HG02763 (cell line): ENCODE results near the gene C19orf81.

Experiments
- ATAC-seq: cut with Tn5 transposase; IDR thresholded peaks from one replicate; pipeline ENCODE4 v1.9.1; 2021; ENCODE audit warnings: mild to moderate bottlenecking, moderate library complexity; ENCODE audit not compliant: unreplicated experiment

C19orf81 gene

DNA sequence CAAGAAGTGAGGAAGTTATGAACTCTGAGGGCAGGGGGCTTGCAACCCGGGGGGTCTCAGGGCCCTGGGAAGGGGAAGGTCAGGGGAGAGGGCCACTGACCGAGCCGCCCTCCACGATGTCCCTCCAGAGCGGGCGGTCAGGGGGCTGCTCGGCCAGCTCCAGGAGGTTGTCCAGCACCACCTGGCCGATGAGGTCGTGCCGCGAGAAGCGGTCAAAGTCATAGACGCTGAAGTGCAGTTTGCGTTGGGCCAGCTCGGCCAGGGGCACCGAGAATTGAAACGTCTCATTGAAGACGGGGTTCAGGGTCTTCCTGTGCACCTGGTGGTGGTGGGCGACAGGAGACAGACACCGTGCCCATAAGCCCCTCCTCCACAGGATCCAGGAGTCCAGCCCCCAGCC is 20.1 kb upstream of the C19orf81 start:
- ATAC-seq, result no peak

- no peak for ATAC-seq
Observed at GRCh38 chr19:50629801-50630200, 19.4 kb upstream of the C19orf81 start.

GRCh38 chr19:50632151-50632835 is 17.0 kb upstream of the C19orf81 start:
- no peak for ATAC-seq

DNA sequence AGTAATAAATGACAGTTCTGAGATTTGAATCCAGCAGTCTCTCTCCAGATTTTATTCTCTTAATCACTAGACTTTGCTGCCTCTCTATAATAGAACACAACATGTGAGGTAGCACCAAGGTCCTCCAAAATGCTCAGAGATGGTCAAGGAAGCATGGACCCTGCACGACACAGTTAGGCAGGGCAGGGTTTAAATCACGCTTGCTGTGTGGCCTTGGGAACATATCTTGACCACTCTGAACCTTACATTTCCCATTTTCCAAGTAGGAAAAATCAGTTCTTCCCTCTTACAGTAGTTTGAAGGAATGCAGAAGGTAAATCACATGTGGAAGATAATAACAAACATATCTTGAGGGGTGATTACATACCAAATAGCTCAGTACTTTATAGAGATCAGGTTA is 15.9 kb upstream of the C19orf81 start:
- ATAC-seq, result no peak

GRCh38 chr19:50633973-50634372 is 15.3 kb upstream of the C19orf81 start:
- ATAC-seq, result no peak

DNA sequence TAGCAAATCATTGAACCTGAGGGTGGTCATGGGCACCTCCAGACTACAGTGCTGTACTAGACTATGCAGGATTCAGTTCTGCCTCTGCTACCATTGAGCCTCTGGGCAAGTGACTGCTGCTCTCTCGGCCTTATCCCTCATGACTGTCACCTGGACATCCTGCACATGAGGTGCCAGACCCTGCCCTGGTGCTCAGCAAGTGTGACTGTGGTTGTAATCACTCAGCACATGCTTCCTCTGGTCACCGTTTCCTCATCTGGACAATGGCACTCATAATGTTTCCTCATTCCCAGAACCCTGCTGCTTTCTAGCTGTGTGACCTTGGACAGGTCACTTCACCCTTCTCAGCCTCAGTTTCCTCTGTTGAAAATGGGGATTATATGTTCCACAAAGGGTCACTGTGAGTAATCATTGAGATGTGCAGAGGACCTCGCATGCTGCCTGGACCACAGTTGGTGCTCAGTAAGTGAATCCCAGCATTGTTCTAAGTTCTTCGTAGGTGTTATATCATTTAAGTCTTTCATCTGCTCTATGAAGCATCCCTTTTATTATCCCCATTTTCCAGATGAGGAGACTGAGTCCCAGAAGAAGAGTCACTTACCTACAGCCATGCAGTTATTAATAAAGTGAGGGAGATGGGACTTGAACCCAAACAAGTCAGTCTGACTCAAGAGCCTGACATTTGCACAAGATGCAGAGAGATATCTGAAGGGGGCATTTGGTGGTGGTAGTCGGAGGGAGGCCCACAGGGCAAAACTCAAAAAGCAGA is 12.7 kb upstream of the C19orf81 start:
- ATAC-seq, result no peak

DNA sequence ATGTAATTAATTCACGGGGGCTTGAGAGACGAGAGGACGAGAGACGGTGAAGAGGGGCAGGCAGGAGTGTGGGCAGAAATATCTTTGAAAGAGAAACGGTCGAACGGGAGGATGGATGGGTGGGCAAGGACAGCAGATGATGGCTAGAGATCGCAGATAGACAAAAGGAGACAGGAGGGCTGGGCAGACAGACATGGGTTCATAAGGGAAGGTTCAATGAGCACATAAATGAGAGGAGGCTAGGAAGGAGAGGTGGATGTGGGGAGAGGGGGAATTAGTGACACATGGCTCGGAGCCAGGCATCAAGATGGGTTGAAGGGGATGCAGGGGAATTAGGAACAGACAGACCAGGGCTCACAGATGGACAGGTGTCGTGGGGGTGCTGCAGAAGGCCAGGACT is 10.6 kb upstream of the C19orf81 start:
- no peak for ATAC-seq

DNA sequence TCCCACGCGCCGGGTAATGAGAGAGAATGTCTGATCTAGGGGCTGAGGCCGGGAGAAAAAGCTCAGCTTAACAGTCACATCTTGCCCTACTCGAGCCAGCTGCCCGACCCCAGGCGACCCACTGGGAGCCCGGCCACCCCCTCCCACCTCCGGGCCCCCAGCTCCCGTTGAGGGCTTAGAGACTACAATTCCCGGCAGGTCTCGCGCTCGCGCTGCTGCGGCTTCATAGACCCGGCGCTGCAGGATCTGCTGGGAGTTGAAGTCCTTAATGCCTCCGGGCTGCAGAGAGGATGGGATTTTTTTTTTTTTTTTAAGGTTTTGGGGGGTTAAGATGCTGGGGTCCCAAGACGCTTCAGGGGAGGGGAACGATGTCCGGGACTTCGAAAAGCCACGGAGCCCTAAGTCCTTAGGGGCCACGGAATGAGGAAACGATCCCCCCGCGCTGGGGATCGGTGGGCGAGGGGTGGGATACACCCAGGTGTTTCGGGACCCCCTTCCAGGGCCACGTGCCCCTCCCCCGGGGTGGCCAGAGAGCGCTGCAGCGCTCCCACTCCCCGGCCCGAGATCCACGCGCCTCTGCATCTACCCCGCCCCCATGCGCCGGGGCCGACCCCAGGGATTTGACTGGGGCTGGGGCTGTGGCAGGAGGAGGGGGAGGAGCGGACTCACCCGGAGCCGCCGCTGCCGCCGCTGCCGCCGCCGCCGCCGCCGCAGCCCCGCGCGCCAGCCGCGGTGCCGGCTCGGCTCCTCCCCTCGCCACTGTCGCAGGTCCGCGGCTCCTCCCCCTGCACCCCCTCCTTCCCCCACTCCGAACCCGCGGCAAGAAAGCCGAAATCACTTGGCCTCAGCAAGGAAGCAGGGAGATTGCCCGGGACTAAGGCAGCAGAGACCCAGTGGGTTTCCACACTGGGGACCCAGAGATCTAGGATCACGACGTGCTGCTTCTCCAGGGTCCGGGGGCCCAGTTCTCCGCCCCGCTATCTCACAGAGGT is 9.8 kb upstream of the C19orf81 start, which contains the start of gene SYT3:
Gene SYT3, minus strand, starts transcription at position 761 of the 992 bp plus-strand sequence. CDS start 2,470 bp downstream, outside the sequence.
- ATAC-seq, result no peak

GRCh38 chr19:50640368-50640767 is 8.9 kb upstream of the C19orf81 start:
- ATAC-seq, result no peak

- ATAC-seq, result no peak
Observed at GRCh38 chr19:50644315-50644915, 4.8 kb upstream of the C19orf81 start.

DNA sequence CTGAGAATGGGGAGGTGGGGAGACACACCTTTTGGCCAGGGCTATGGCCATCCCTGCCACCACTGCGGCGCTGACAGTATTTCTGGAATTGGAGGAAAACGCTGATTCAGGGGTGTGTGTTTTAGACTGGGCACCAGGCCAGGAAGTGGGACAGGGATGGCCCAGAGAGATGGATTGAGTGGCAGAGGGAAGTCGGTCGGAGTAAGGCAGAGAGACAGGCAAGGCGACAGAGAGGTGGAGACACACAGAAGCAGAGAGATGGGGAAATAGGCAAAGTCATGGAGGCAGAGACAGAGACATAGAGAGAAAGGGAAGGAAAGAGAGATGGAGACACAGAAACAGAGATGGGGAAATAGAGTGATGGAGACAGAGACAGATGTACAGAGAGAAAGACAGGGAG is 4.1 kb upstream of the C19orf81 start:
- no peak for ATAC-seq

- no peak for ATAC-seq
Observed at GRCh38 chr19:50646074-50646807, 3.0 kb upstream of the C19orf81 start.

GRCh38 chr19:50647879-50648615 is 1.2 kb upstream of the C19orf81 start:
- ATAC-seq, result no peak

GRCh38 chr19:50648659-50649058 is 586 bp upstream of the C19orf81 start:
- ATAC-seq, result no peak

DNA sequence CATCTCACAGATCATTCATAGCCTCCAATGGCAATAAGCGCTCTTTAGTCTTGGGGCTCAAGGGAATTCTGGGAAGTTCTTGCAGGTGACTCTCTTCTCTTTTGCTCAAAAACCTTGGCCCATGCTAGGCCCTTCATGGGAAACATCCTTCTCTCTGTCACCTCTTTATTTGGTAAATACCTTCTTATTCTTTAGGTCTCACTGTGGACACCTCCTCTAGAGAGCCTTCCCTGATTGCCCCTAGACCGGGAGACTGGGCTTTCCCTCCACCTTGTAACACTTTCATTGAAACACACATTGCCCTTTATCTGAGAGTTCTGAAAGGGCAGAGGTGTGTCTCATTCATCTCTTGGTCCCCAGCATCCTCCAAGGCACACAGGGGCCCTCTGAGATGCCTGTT is 1.9 kb downstream of the C19orf81 start:
- ATAC-seq, result no peak

DNA sequence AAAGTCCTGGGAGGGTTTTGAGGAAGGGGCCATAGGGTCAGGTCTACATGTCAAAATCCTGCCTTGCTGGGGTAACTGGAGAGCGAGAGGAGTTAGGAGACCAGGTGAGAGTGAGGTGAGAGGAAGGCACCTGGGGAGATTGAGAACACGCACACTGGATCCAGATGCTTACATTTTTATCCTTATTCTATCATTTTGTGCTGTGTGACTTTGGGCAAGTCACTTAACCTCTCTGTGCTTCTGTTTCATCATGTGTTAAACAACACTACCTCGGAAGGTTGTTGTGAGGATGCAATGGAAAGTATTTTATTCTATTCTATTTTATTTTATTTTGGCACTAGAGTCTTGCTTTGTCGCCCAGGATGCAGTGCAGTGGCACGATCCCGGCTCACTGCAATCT is 3.5 kb downstream of the C19orf81 start:
- ATAC-seq, result no peak

DNA sequence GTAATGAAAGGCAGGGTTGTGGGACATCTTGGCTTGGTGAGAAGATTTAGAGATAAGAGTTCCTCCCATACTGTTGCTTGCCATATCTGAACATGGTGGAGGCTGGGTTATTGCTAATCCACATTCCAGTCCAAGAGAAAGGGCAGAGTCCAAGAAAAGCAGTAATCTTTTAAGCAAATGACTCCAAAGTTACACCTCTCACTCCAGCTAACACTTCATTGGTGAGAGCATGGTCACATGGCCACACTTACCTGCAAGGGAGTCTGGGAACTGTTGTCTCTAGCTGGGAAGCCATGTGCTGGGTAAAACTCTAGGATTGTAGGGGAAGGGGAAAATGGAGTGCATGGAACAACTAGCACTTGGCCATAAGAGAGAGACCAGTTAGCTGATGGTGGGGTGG is 5.6 kb downstream of the C19orf81 start:
- no peak for ATAC-seq

GRCh38 chr19:50657222-50657669 is 8.0 kb downstream of the C19orf81 start:
- no peak for ATAC-seq

GRCh38 chr19:50657712-50658440 is 8.6 kb downstream of the C19orf81 start:
- no peak for ATAC-seq
